Stimulated activated CD4-positive, alpha-beta T cell treated with anti-CD3 and anti-CD28 coated beads, Interleukin-15, amount 100 ng/mL, for 48 hours (primary cell): Measurements from ENCODE around the gene MPDU1.
A peak's percentile ranks its signal among the peaks of the same experiment; 100 is the strongest.

Experiments
- DNase-seq, 2 donors: peaks; one replicate each; pipeline ENCODE4 v3.0.0-alpha.2; 2020; ENCODE audit warnings: low read depth in 2 of 2

MPDU1 gene

GRCh38 chr17:7583253-7584109, at the start of gene MPDU1:
TSS of gene MPDU1 (plus strand) at chr17:7583852. CDS start at chr17:7583863, 11 bp downstream.
- peak; percentile 93 to 94 for DNase-seq

- no peak for DNase-seq
Observed at GRCh38 chr17:7538050-7538449, 45.6 kb upstream of the MPDU1 start.

GRCh38 chr17:7538891-7539545, 44.6 kb upstream of the MPDU1 start:
- DNase-seq: no peak

- no peak for DNase-seq
Observed at GRCh38 chr17:7541074-7541621, 42.5 kb upstream of the MPDU1 start.

- DNase-seq: no peak
Observed at GRCh38 chr17:7544911-7545310, 38.7 kb upstream of the MPDU1 start.

- peak; percentile 19 to 38 for DNase-seq
Observed at GRCh38 chr17:7548585-7549400, 34.9 kb upstream of the MPDU1 start, which contains the start of gene TNFSF12. TSS of gene TNFSF12 (plus strand) at chr17:7549058. CDS start at chr17:7549154, 96 bp downstream.

- DNase-seq: peak; percentile 26 to 27
Observed at GRCh38 chr17:7549401-7550055, 34.1 kb upstream of the MPDU1 start.

- no peak for DNase-seq
Observed at GRCh38 chr17:7550344-7550743, 33.3 kb upstream of the MPDU1 start.

- no peak for DNase-seq
Observed at GRCh38 chr17:7551396-7551795, 32.3 kb upstream of the MPDU1 start.

GRCh38 chr17:7552621-7553051, 31.0 kb upstream of the MPDU1 start:
- DNase-seq: no peak

GRCh38 chr17:7553356-7553755, 30.3 kb upstream of the MPDU1 start:
- no peak for DNase-seq

GRCh38 chr17:7555320-7555948, 28.2 kb upstream of the MPDU1 start:
- no peak for DNase-seq

GRCh38 chr17:7556627-7557026, 27.0 kb upstream of the MPDU1 start:
- no peak for DNase-seq

- no peak for DNase-seq
Observed at GRCh38 chr17:7557147-7557764, 26.4 kb upstream of the MPDU1 start.

- no peak for DNase-seq
Observed at GRCh38 chr17:7557775-7558543, 25.7 kb upstream of the MPDU1 start.

- DNase-seq: no peak
Observed at GRCh38 chr17:7558544-7559319, 24.9 kb upstream of the MPDU1 start, which contains the start of gene TNFSF13. TSS of gene TNFSF13 (plus strand) at chr17:7558750. CDS start at chr17:7559040, 290 bp downstream.

- no peak for DNase-seq
Observed at GRCh38 chr17:7559320-7560171, 24.1 kb upstream of the MPDU1 start.
